ENCODE results near the gene BAIAP2L2.
A peak's percentile ranks its signal among the peaks of the same experiment; 100 is the strongest.

The BAIAP2L2 gene

GRCh38 chr22:38069372-38070249 is 40.9 kb downstream of the BAIAP2L2 start:
- Histone ChIP-seq H3K9me3 (ENCODE audit: control insufficient read depth in 2 of 2, low read length in 2 of 2) (no peaks in the 10 kb centered on the region), H3K27ac (ENCODE audit: low read depth in 2 of 2, low read length in 2 of 2) (peak overlapping the region; percentile 33 to 44), H3K4me3 (ENCODE audit: low read length in 2 of 2) (no peak overlapping the region), H3K27me3 (ENCODE audit: control insufficient read depth in 2 of 2, insufficient read depth in 2 of 2, low read length in 2 of 2) (no peaks in the 10 kb centered on the region), H3K36me3 (ENCODE audit: control insufficient read depth in 2 of 2, insufficient read depth in 2 of 2, low read length in 2 of 2) (peaks cover 44 to 57% of the 10 kb centered on the region in 2 donors), H3K9ac (ENCODE audit: low read depth in 1 of 2, low read length in 2 of 2) (no peak overlapping the region), H3K4me1 (ENCODE audit: control insufficient read depth in 2 of 2, insufficient read depth in 2 of 2, low read length in 2 of 2) (no peaks in the 10 kb centered on the region)

DNA sequence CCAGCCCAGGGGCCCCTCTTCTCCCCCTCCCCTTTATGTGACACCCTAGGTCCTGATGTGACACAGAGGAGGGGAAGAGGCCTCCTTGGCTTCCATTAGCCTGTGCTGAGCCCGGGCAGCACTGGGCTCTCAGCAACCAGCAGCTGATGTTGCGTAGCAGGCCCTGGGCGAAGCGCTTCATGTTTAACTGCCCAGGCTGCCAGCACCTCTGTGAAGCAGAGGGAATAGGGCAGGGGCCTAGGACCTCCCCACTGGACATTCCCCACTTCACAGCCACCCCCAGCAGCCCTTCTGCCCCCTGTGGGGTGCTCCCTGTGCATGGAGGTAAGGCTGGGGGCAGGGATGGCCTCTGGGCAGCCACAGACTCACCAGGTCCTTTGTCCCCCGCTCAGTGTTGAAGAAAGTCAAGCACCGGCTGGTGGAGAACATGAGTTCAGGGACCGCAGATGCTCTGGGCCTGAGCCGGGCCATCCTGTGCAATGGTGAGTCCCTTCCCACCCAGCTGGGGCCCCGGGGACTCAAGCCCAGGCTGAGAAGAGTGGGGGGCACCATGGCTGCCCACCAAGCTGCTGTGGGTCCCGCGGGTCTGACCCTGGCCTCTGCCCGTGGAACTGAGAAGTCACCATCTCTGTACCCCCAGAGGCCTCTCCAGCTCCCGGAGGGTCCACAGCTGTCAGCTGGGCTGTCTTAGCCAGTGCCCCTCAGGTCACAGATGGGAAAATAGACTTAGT is 41.7 kb downstream of the BAIAP2L2 start:
- Histone ChIP-seq H3K36me3 (ENCODE audit: control insufficient read depth in 2 of 2, insufficient read depth in 2 of 2, low read length in 2 of 2) (peaks cover 43 to 53% of the 10 kb centered on the region in 2 donors), H3K27me3 (ENCODE audit: control insufficient read depth in 2 of 2, insufficient read depth in 2 of 2, low read length in 2 of 2) (no peaks in the 10 kb centered on the region), H3K27ac (ENCODE audit: low read depth in 2 of 2, low read length in 2 of 2) (peak overlapping the region in 1 of 2 donors; percentile 44), H3K9ac (ENCODE audit: low read depth in 1 of 2, low read length in 2 of 2) (no peak overlapping the region), H3K4me1 (ENCODE audit: control insufficient read depth in 2 of 2, insufficient read depth in 2 of 2, low read length in 2 of 2) (no peaks in the 10 kb centered on the region), H3K4me3 (ENCODE audit: low read length in 2 of 2) (no peak overlapping the region), H3K9me3 (ENCODE audit: control insufficient read depth in 2 of 2, low read length in 2 of 2) (no peaks in the 10 kb centered on the region)

- Histone ChIP-seq H3K4me1 (ENCODE audit: control insufficient read depth in 2 of 2, insufficient read depth in 2 of 2, low read length in 2 of 2) (no peaks in the 10 kb centered on the region), H3K4me3 (ENCODE audit: low read length in 2 of 2) (no peak overlapping the region), H3K9ac (ENCODE audit: low read depth in 1 of 2, low read length in 2 of 2) (no peak overlapping the region), H3K9me3 (ENCODE audit: control insufficient read depth in 2 of 2, low read length in 2 of 2) (no peaks in the 10 kb centered on the region), H3K27ac (ENCODE audit: low read depth in 2 of 2, low read length in 2 of 2) (no peak overlapping the region), H3K36me3 (ENCODE audit: control insufficient read depth in 2 of 2, insufficient read depth in 2 of 2, low read length in 2 of 2) (peaks cover 37 to 49% of the 10 kb centered on the region in 2 donors), H3K27me3 (ENCODE audit: control insufficient read depth in 2 of 2, insufficient read depth in 2 of 2, low read length in 2 of 2) (no peaks in the 10 kb centered on the region)
Observed at GRCh38 chr22:38067761-38068360, 42.6 kb downstream of the BAIAP2L2 start.

DNA sequence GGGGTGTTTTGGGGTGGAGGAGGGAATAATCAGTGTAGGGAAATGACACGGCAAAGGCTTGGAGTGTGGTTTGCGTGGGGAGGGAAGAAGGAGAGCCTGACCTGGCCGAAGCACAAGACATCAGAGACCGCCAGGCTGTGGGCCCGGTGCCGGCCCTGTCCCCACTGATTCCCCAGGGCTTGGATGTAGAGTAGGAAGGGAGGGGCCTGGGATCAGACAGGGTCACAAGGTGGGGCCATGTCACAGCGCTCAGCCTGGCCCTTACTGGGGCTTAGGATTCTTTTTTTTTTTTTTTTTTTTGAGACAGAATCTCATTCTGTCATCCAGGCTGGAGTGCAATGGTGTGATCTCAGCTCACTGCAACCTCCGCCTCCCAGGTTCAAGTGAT is 43.5 kb downstream of the BAIAP2L2 start:
- Histone ChIP-seq H3K4me1 (ENCODE audit: control insufficient read depth in 2 of 2, insufficient read depth in 2 of 2, low read length in 2 of 2) (no peaks in the 10 kb centered on the region), H3K27ac (ENCODE audit: low read depth in 2 of 2, low read length in 2 of 2) (no peak overlapping the region), H3K9me3 (ENCODE audit: control insufficient read depth in 2 of 2, low read length in 2 of 2) (no peaks in the 10 kb centered on the region), H3K9ac (ENCODE audit: low read depth in 1 of 2, low read length in 2 of 2) (no peak overlapping the region), H3K4me3 (ENCODE audit: low read length in 2 of 2) (no peak overlapping the region), H3K36me3 (ENCODE audit: control insufficient read depth in 2 of 2, insufficient read depth in 2 of 2, low read length in 2 of 2) (peaks cover 28 to 41% of the 10 kb centered on the region in 2 donors), H3K27me3 (ENCODE audit: control insufficient read depth in 2 of 2, insufficient read depth in 2 of 2, low read length in 2 of 2) (no peaks in the 10 kb centered on the region)

GRCh38 chr22:38066381-38067027 is 44.0 kb downstream of the BAIAP2L2 start:
- H3K36me3 ChIP-seq (ENCODE audit: control insufficient read depth in 2 of 2, insufficient read depth in 2 of 2, low read length in 2 of 2): peaks cover 27 to 37% of the 10 kb centered on the region in 2 donors
- no peaks in the 10 kb centered on the region for H3K27me3 ChIP-seq (ENCODE audit: control insufficient read depth in 2 of 2, insufficient read depth in 2 of 2, low read length in 2 of 2)
- H3K4me3 ChIP-seq (ENCODE audit: low read length in 2 of 2): no peak overlapping the region
- no peak overlapping the region for H3K9ac ChIP-seq (ENCODE audit: low read depth in 1 of 2, low read length in 2 of 2)
- no peaks in the 10 kb centered on the region for H3K4me1 ChIP-seq (ENCODE audit: control insufficient read depth in 2 of 2, insufficient read depth in 2 of 2, low read length in 2 of 2)
- no peak overlapping the region for H3K27ac ChIP-seq (ENCODE audit: low read depth in 2 of 2, low read length in 2 of 2)
- no peaks in the 10 kb centered on the region for H3K9me3 ChIP-seq (ENCODE audit: control insufficient read depth in 2 of 2, low read length in 2 of 2)

- no peaks in the 10 kb centered on the region for H3K9me3 ChIP-seq (ENCODE audit: control insufficient read depth in 2 of 2, low read length in 2 of 2)
- H3K27ac ChIP-seq (ENCODE audit: low read depth in 2 of 2, low read length in 2 of 2): no peak overlapping the region
- H3K4me1 ChIP-seq (ENCODE audit: control insufficient read depth in 2 of 2, insufficient read depth in 2 of 2, low read length in 2 of 2): no peaks in the 10 kb centered on the region
- no peak overlapping the region for H3K9ac ChIP-seq (ENCODE audit: low read depth in 1 of 2, low read length in 2 of 2)
- no peak overlapping the region for H3K4me3 ChIP-seq (ENCODE audit: low read length in 2 of 2)
- peaks cover 27 to 37% of the 10 kb centered on the region in 2 donors for H3K36me3 ChIP-seq (ENCODE audit: control insufficient read depth in 2 of 2, insufficient read depth in 2 of 2, low read length in 2 of 2)
- no peaks in the 10 kb centered on the region for H3K27me3 ChIP-seq (ENCODE audit: control insufficient read depth in 2 of 2, insufficient read depth in 2 of 2, low read length in 2 of 2)
Observed at GRCh38 chr22:38065539-38065938, 44.9 kb downstream of the BAIAP2L2 start.

GRCh38 chr22:38062791-38063190 is 47.7 kb downstream of the BAIAP2L2 start:
- no peak overlapping the region for H3K27ac ChIP-seq (ENCODE audit: low read depth in 2 of 2, low read length in 2 of 2)
- no peak overlapping the region for H3K4me3 ChIP-seq (ENCODE audit: low read length in 2 of 2)
- H3K36me3 ChIP-seq (ENCODE audit: control insufficient read depth in 2 of 2, insufficient read depth in 2 of 2, low read length in 2 of 2): peaks cover 28 to 34% of the 10 kb centered on the region in 2 donors
- peaks cover 0 to under 1% of the 10 kb centered on the region in 2 donors for H3K4me1 ChIP-seq (ENCODE audit: control insufficient read depth in 2 of 2, insufficient read depth in 2 of 2, low read length in 2 of 2)
- no peak overlapping the region for H3K9ac ChIP-seq (ENCODE audit: low read depth in 1 of 2, low read length in 2 of 2)
- no peaks in the 10 kb centered on the region for H3K27me3 ChIP-seq (ENCODE audit: control insufficient read depth in 2 of 2, insufficient read depth in 2 of 2, low read length in 2 of 2)
- no peaks in the 10 kb centered on the region for H3K9me3 ChIP-seq (ENCODE audit: control insufficient read depth in 2 of 2, low read length in 2 of 2)

- peaks cover 0 to 8% of the 10 kb centered on the region in 2 donors for H3K4me1 ChIP-seq (ENCODE audit: control insufficient read depth in 2 of 2, insufficient read depth in 2 of 2, low read length in 2 of 2)
- no peaks in the 10 kb centered on the region for H3K9me3 ChIP-seq (ENCODE audit: control insufficient read depth in 2 of 2, low read length in 2 of 2)
- H3K36me3 ChIP-seq (ENCODE audit: control insufficient read depth in 2 of 2, insufficient read depth in 2 of 2, low read length in 2 of 2): peaks cover 11 to 12% of the 10 kb centered on the region in 2 donors
- peak within 1 kb of the TSS; percentile 89 to 92 for H3K4me3 ChIP-seq (ENCODE audit: low read length in 2 of 2)
- H3K27me3 ChIP-seq (ENCODE audit: control insufficient read depth in 2 of 2, insufficient read depth in 2 of 2, low read length in 2 of 2): no peaks in the 10 kb centered on the region
- peak within 1 kb of the TSS; percentile 88 to 89 for H3K9ac ChIP-seq (ENCODE audit: low read depth in 1 of 2, low read length in 2 of 2)
- peak within 1 kb of the TSS; percentile 89 to 91 for H3K27ac ChIP-seq (ENCODE audit: low read depth in 2 of 2, low read length in 2 of 2)
Observed at GRCh38 chr22:38056969-38057891, 53.3 kb downstream of the BAIAP2L2 start, which contains the start of gene PICK1. Gene PICK1, plus strand, starts transcription at chr22:38057404. Its CDS starts 406 bp downstream, at chr22:38057810.
